ENCODE results near the gene ARMC9.
"Not testable (repeated sequence)": the region's sequence is repeated elsewhere in the genome, so short reads cannot be mapped to it uniquely, and the experiment has no call there.

ARMC9 gene

GRCh38 chr2:231295363-231295655, 96.9 kb downstream of the ARMC9 start:
- H3K9me3 ChIP-seq (ENCODE audit: low read length), result no peaks in the 10 kb centered on the region
- H3K4me3 ChIP-seq (ENCODE audit: low read depth in 1 of 2, low read length in 2 of 2), result no peak overlapping the region
- H3K27me3 ChIP-seq (ENCODE audit: control insufficient read depth in 1 of 2, insufficient read depth in 2 of 2, low read length in 2 of 2), result no peaks in the 10 kb centered on the region
- H3K36me3 ChIP-seq (ENCODE audit: insufficient read depth, low read length), result peaks cover 32% of the 10 kb centered on the region
- no peak overlapping the region for H3K27ac ChIP-seq (ENCODE audit: low read depth, low read length)
- H3K9ac ChIP-seq (ENCODE audit: low read length), result no peak overlapping the region
- no peaks in the 10 kb centered on the region for H3K4me1 ChIP-seq (ENCODE audit: insufficient read depth, low read length)

- no peak overlapping the region for H3K27ac ChIP-seq (ENCODE audit: low read depth, low read length)
- H3K36me3 ChIP-seq (ENCODE audit: insufficient read depth, low read length), result peaks cover 26% of the 10 kb centered on the region
Measured at GRCh38 chr2:231296401-231296974, 98.1 kb downstream of the ARMC9 start.

GRCh38 chr2:231297108-231297908, 98.9 kb downstream of the ARMC9 start:
- no peak overlapping the region for H3K9ac ChIP-seq (ENCODE audit: low read length)
- H3K4me3 ChIP-seq (ENCODE audit: low read depth in 1 of 2, low read length in 2 of 2), result no peak overlapping the region
- no peaks in the 10 kb centered on the region for H3K27me3 ChIP-seq (ENCODE audit: control insufficient read depth in 1 of 2, insufficient read depth in 2 of 2, low read length in 2 of 2)
- H3K4me1 ChIP-seq (ENCODE audit: insufficient read depth, low read length), result no peaks in the 10 kb centered on the region
- no peaks in the 10 kb centered on the region for H3K9me3 ChIP-seq (ENCODE audit: low read length)
- no peak overlapping the region for H3K27ac ChIP-seq (ENCODE audit: low read depth, low read length)
- peaks cover 22% of the 10 kb centered on the region for H3K36me3 ChIP-seq (ENCODE audit: insufficient read depth, low read length)

More at GRCh38 chr2:231296401-231296974, 98.1 kb downstream of the ARMC9 start:
- Histone ChIP-seq H3K9ac (ENCODE audit: low read length) (no peak overlapping the region), H3K27me3 (ENCODE audit: control insufficient read depth in 1 of 2, insufficient read depth in 2 of 2, low read length in 2 of 2) (no peaks in the 10 kb centered on the region), H3K4me1 (ENCODE audit: insufficient read depth, low read length) (no peaks in the 10 kb centered on the region), H3K9me3 (ENCODE audit: low read length) (no peaks in the 10 kb centered on the region), H3K4me3 (ENCODE audit: low read depth in 1 of 2, low read length in 2 of 2) (no peak overlapping the region)

- H3K4me1 ChIP-seq (ENCODE audit: insufficient read depth, low read length), result no peaks in the 10 kb centered on the region
- no peak overlapping the region for H3K27ac ChIP-seq (ENCODE audit: low read depth, low read length)
- peaks cover 16% of the 10 kb centered on the region for H3K36me3 ChIP-seq (ENCODE audit: insufficient read depth, low read length)
- H3K27me3 ChIP-seq (ENCODE audit: control insufficient read depth in 1 of 2, insufficient read depth in 2 of 2, low read length in 2 of 2), result no peaks in the 10 kb centered on the region
- no peak overlapping the region for H3K9ac ChIP-seq (ENCODE audit: low read length)
- no peaks in the 10 kb centered on the region for H3K9me3 ChIP-seq (ENCODE audit: low read length)
- no peak overlapping the region for H3K4me3 ChIP-seq (ENCODE audit: low read depth in 1 of 2, low read length in 2 of 2)
Measured at GRCh38 chr2:231298091-231298490, 99.7 kb downstream of the ARMC9 start.

- H3K4me3 ChIP-seq (ENCODE audit: low read depth in 1 of 2, low read length in 2 of 2), result no peak overlapping the region
- H3K36me3 ChIP-seq (ENCODE audit: insufficient read depth, low read length), result peaks cover 9% of the 10 kb centered on the region
- H3K9me3 ChIP-seq (ENCODE audit: low read length), result no peaks in the 10 kb centered on the region
- H3K27me3 ChIP-seq (ENCODE audit: control insufficient read depth in 1 of 2, insufficient read depth in 2 of 2, low read length in 2 of 2), result no peaks in the 10 kb centered on the region
- H3K9ac ChIP-seq (ENCODE audit: low read length), result no peak overlapping the region
- no peaks in the 10 kb centered on the region for H3K4me1 ChIP-seq (ENCODE audit: insufficient read depth, low read length)
- no peak overlapping the region for H3K27ac ChIP-seq (ENCODE audit: low read depth, low read length)
Measured at GRCh38 chr2:231299267-231299666, 100.8 kb downstream of the ARMC9 start.

- Histone ChIP-seq H3K9me3 (ENCODE audit: low read length) (no peaks in the 10 kb centered on the region), H3K9ac (ENCODE audit: low read length) (no peak overlapping the region), H3K27ac (ENCODE audit: low read depth, low read length) (no peak overlapping the region), H3K4me3 (ENCODE audit: low read depth in 1 of 2, low read length in 2 of 2) (no peak overlapping the region), H3K4me1 (ENCODE audit: insufficient read depth, low read length) (peaks cover 4% of the 10 kb centered on the region), H3K27me3 (ENCODE audit: control insufficient read depth in 1 of 2, insufficient read depth in 2 of 2, low read length in 2 of 2) (no peaks in the 10 kb centered on the region), H3K36me3 (ENCODE audit: insufficient read depth, low read length) (peaks cover 9% of the 10 kb centered on the region)
Measured at GRCh38 chr2:231300020-231300721, 101.7 kb downstream of the ARMC9 start.

- Histone ChIP-seq H3K36me3 (ENCODE audit: insufficient read depth, low read length) (peaks cover 7% of the 10 kb centered on the region), H3K9me3 (ENCODE audit: low read length) (no peaks in the 10 kb centered on the region), H3K27me3 (ENCODE audit: control insufficient read depth in 1 of 2, insufficient read depth in 2 of 2, low read length in 2 of 2) (no peaks in the 10 kb centered on the region), H3K27ac (ENCODE audit: low read depth, low read length) (no peak overlapping the region), H3K9ac (ENCODE audit: low read length) (no peak overlapping the region), H3K4me1 (ENCODE audit: insufficient read depth, low read length) (peaks cover 8% of the 10 kb centered on the region), H3K4me3 (ENCODE audit: low read depth in 1 of 2, low read length in 2 of 2) (no peak overlapping the region)
Measured at GRCh38 chr2:231300722-231301076, 102.3 kb downstream of the ARMC9 start.

GRCh38 chr2:231304259-231304658, 105.8 kb downstream of the ARMC9 start:
- H3K4me3 ChIP-seq (ENCODE audit: low read depth in 1 of 2, low read length in 2 of 2); H3K9ac ChIP-seq (ENCODE audit: low read length); H3K27ac ChIP-seq (ENCODE audit: low read depth, low read length); H3K36me3 ChIP-seq (ENCODE audit: insufficient read depth, low read length); H3K9me3 ChIP-seq (ENCODE audit: low read length); H3K27me3 ChIP-seq (ENCODE audit: control insufficient read depth in 1 of 2, insufficient read depth in 2 of 2, low read length in 2 of 2); H3K4me1 ChIP-seq (ENCODE audit: insufficient read depth, low read length): not testable (repeated sequence)

- H3K27ac ChIP-seq (ENCODE audit: low read depth, low read length), result no peak overlapping the region
- no peaks in the 10 kb centered on the region for H3K9me3 ChIP-seq (ENCODE audit: low read length)
- no peaks in the 10 kb centered on the region for H3K27me3 ChIP-seq (ENCODE audit: control insufficient read depth in 1 of 2, insufficient read depth in 2 of 2, low read length in 2 of 2)
- H3K36me3 ChIP-seq (ENCODE audit: insufficient read depth, low read length), result no peaks in the 10 kb centered on the region
- peaks cover 8% of the 10 kb centered on the region for H3K4me1 ChIP-seq (ENCODE audit: insufficient read depth, low read length)
- H3K9ac ChIP-seq (ENCODE audit: low read length), result no peak overlapping the region
- no peak overlapping the region for H3K4me3 ChIP-seq (ENCODE audit: low read depth in 1 of 2, low read length in 2 of 2)
Measured at GRCh38 chr2:231305221-231305620, 106.8 kb downstream of the ARMC9 start.

- Histone ChIP-seq H3K27me3 (ENCODE audit: control insufficient read depth in 1 of 2, insufficient read depth in 2 of 2, low read length in 2 of 2) (no peaks in the 10 kb centered on the region), H3K4me1 (ENCODE audit: insufficient read depth, low read length) (peaks cover 8% of the 10 kb centered on the region), H3K9ac (ENCODE audit: low read length) (no peak overlapping the region), H3K36me3 (ENCODE audit: insufficient read depth, low read length) (no peaks in the 10 kb centered on the region), H3K9me3 (ENCODE audit: low read length) (no peaks in the 10 kb centered on the region), H3K4me3 (ENCODE audit: low read depth in 1 of 2, low read length in 2 of 2) (no peak overlapping the region), H3K27ac (ENCODE audit: low read depth, low read length) (no peak overlapping the region)
Measured at GRCh38 chr2:231306791-231307393, 108.5 kb downstream of the ARMC9 start.

- Histone ChIP-seq H3K9me3 (ENCODE audit: low read length) (no peaks in the 10 kb centered on the region), H3K27ac (ENCODE audit: low read depth, low read length) (no peak overlapping the region), H3K9ac (ENCODE audit: low read length) (no peak overlapping the region)
Measured at GRCh38 chr2:231308219-231308618, 109.8 kb downstream of the ARMC9 start.

More at GRCh38 chr2:231308219-231308618, 109.8 kb downstream of the ARMC9 start:
- Histone ChIP-seq H3K4me1 (ENCODE audit: insufficient read depth, low read length) (peaks cover 8% of the 10 kb centered on the region), H3K36me3 (ENCODE audit: insufficient read depth, low read length) (no peaks in the 10 kb centered on the region), H3K4me3 (ENCODE audit: low read depth in 1 of 2, low read length in 2 of 2) (no peak overlapping the region), H3K27me3 (ENCODE audit: control insufficient read depth in 1 of 2, insufficient read depth in 2 of 2, low read length in 2 of 2) (no peaks in the 10 kb centered on the region)

Data from muscle layer of colon (tissue), 2 donors.